GM12864 (cell line): ENCODE measurements around the gene EML3.

Source experiments
- DNase-seq: peaks from one replicate; pipeline ENCODE4 v3.0.0-alpha.2; 2011; ENCODE audit warnings: low read depth
- H3K4me3 ChIP-seq: 2 replicates; pipeline ENCODE4 v1.5.1; 2011; ENCODE audit warnings: mild to moderate bottlenecking, low read depth, low read length, control low read depth
- TF ChIP-seq, protein P1 (sequence below): IDR thresholded peaks from 2 replicates; pipeline ENCODE4 v1.5.1; 2011; ENCODE audit warnings: low read depth, mild to moderate bottlenecking, moderate library complexity, low read length, control low read depth, inconsistent platforms; ENCODE audit errors: missing control alignments

EML3 gene

DNA sequence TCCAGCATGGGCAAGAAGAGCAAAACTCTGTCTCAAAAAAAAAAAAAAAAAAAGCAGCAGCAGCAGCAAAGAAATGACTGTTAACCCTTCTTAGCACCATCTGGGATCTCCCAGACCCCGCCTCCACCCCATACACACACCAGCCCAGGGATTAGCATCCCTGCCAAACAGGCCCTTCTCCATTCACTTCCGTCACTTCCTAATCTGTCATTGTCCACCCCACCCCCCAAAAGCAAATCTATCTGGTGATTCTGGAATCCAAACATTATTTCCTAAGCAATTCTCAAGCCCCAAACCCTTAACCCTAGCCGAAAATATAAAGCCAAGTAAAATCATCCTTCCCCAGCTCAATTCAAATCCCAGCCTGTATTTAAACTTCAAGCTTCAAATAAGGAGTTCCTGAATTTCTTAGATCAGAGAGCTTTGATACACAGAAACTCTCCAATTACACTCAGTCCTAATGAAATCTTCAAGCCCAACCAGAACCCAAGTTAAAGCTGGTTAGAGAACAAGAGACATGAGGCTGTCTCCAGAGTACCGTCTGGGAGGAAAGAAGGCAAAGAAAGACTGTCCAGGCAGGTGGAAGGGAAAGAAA, 60.0 kb downstream of the EML3 start:
- no peak overlapping the region for H3K4me3 ChIP-seq
- TF ChIP-seq, protein P1, sequence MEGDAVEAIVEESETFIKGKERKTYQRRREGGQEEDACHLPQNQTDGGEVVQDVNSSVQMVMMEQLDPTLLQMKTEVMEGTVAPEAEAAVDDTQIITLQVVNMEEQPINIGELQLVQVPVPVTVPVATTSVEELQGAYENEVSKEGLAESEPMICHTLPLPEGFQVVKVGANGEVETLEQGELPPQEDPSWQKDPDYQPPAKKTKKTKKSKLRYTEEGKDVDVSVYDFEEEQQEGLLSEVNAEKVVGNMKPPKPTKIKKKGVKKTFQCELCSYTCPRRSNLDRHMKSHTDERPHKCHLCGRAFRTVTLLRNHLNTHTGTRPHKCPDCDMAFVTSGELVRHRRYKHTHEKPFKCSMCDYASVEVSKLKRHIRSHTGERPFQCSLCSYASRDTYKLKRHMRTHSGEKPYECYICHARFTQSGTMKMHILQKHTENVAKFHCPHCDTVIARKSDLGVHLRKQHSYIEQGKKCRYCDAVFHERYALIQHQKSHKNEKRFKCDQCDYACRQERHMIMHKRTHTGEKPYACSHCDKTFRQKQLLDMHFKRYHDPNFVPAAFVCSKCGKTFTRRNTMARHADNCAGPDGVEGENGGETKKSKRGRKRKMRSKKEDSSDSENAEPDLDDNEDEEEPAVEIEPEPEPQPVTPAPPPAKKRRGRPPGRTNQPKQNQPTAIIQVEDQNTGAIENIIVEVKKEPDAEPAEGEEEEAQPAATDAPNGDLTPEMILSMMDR: no peak
- no peak for DNase-seq
